Ascending aorta (tissue), 2 donors: Measurements from ENCODE around the gene FRY. TPM values are rescaled to one million over a fixed set of nuclear protein-coding genes. Genes with fewer than 3 reads are reported as not detected.
A peak's percentile ranks its signal among the peaks of the same experiment; 100 is the strongest.
"Not testable (repeated sequence)": the region's sequence is repeated elsewhere in the genome, so short reads cannot be mapped to it uniquely, and the experiment has no call there.

Experiments
- DNase-seq, 2 donors: peaks; one replicate each; pipeline ENCODE4 v3.0.0-alpha.2; 2019; ENCODE audit warnings: low spot score in 2 of 2
- H3K27ac ChIP-seq, 2 donors: fragments of 200-600 bp; sonication (generic); one replicate each; pipeline ENCODE4 v1.5.1; 2016 to 2017; ENCODE audit warnings: mild to moderate bottlenecking in 1 of 2
- H3K27me3 ChIP-seq: fragments of 200-600 bp; sonication (generic); one replicate; pipeline ENCODE4 v1.5.1; 2017
- H3K36me3 ChIP-seq, 2 donors: fragments of 200-600 bp; sonication (generic); one replicate each; pipeline ENCODE4 v1.5.1; 2016
- H3K4me1 ChIP-seq, 2 donors: fragments of 200-600 bp; sonication (generic); one replicate each; pipeline ENCODE4 v1.5.1; 2016 to 2017; ENCODE audit warnings: mild to moderate bottlenecking in 1 of 2
- H3K4me3 ChIP-seq, 2 donors: fragments of 200-600 bp; sonication (generic); one replicate each; pipeline ENCODE4 v1.5.1; 2016 to 2017; ENCODE audit warnings: mild to moderate bottlenecking in 1 of 2
- H3K9me3 ChIP-seq, 2 donors: fragments of 200-600 bp; sonication (generic); one replicate each; pipeline ENCODE4 v1.5.1; 2016
- intact Hi-C: fragments of 100-400 bp; cut with DNase I; formaldehyde crosslinking; loops from one replicate; pipeline ENCODE4 v1.15.1; 2023
- total RNA-seq: library from RNA; depleted of rRNA; stranded (reverse); fragments of >200 nt; gene quantifications from one replicate; pipeline ENCODE4 v1.1.0, GENCODE V29; 2016
- TF ChIP-seq, protein P1 (sequence below), 3 experiments: fragments of 200-600 bp in 2 of 3; fragments of 450-650 bp in 1 of 3; sonication (generic) in 2 of 3; IDR thresholded peaks; one replicate each; pipeline ENCODE4 v1.5.1; 2016 to 2019; ENCODE audit warnings: antibody characterized with exemption in 3 of 3, mild to moderate bottlenecking in 1 of 3, moderate library complexity in 1 of 3

FRY gene
- total RNA-seq: 115 TPM

GRCh38 chr13:32031025-32031814 is at the start of gene FRY:
FRY (plus strand) TSS chr13:32031774; CDS start chr13:32031796, 22 bp downstream.
- no peaks in the 10 kb centered on the region for H3K36me3 ChIP-seq
- intact Hi-C loops: loop anchor here (5.0 kb wide), 2 partner anchors 131 to 176 kb away; no protein-coding TSS in a partner anchor
- peaks cover 0 to 8% of the 10 kb centered on the region in 2 donors for H3K4me1 ChIP-seq

DNA sequence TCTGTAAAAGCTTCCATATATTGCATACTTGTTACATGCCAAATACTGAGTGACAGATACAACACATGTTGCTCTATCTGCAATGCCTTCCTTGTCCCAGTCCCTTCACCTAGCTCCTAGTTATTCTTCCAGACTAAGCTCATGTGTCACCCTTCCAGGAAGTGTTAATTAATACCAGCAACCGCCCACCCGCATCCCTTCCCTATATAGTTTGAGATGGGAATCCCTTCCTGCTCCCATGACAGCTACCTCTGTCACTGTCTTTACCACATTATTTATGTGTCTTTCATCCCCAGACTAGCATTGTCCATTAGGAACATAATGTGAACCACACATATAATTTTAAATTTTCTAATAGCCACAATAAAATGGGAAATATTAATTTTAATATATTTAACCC is 49.5 kb upstream of the FRY start:
- Histone ChIP-seq H3K36me3 (no peaks in the 10 kb centered on the region), H3K4me1 (no peaks in the 10 kb centered on the region), H3K4me3 (no peak overlapping the region), H3K27ac (no peak overlapping the region), H3K9me3 (no peaks in the 10 kb centered on the region), H3K27me3 (no peaks in the 10 kb centered on the region)
- no peak for DNase-seq
- intact Hi-C loops: no loop called here
- TF ChIP-seq, protein P1, sequence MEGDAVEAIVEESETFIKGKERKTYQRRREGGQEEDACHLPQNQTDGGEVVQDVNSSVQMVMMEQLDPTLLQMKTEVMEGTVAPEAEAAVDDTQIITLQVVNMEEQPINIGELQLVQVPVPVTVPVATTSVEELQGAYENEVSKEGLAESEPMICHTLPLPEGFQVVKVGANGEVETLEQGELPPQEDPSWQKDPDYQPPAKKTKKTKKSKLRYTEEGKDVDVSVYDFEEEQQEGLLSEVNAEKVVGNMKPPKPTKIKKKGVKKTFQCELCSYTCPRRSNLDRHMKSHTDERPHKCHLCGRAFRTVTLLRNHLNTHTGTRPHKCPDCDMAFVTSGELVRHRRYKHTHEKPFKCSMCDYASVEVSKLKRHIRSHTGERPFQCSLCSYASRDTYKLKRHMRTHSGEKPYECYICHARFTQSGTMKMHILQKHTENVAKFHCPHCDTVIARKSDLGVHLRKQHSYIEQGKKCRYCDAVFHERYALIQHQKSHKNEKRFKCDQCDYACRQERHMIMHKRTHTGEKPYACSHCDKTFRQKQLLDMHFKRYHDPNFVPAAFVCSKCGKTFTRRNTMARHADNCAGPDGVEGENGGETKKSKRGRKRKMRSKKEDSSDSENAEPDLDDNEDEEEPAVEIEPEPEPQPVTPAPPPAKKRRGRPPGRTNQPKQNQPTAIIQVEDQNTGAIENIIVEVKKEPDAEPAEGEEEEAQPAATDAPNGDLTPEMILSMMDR (IDR thresholded peaks at IDR 0.05): no peak

More at GRCh38 chr13:32031025-32031814, at the start of gene FRY:
- peak within 1 kb of the TSS; percentile 65 to 95 for H3K4me3 ChIP-seq
- no peaks in the 10 kb centered on the region for H3K27me3 ChIP-seq
- TF ChIP-seq, protein P1 (IDR thresholded peaks at IDR 0.05): peak in 1 of 3 experiments; percentile 29
- H3K27ac ChIP-seq: peak within 1 kb of the TSS; percentile 38 to 82
- peak; percentile 20 to 74 for DNase-seq
- H3K9me3 ChIP-seq: no peaks in the 10 kb centered on the region

DNA sequence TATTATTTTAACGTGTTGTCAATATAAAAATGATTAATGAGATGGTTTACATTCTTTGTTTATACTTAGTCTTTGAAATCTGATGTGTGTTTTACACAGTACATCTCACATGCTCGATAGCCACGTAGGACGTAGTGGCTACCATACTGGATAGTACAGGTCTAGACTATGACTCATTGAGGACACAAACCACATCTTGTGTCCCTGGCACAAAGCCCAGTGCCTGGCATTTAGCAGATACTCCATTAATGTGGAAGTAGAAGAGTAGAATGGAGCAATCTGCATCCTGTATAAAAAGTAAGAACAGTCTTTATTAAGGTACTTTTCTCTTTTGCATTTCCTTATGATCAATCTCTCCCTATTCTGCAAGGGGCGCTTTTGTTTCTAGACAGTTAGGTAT is 49.0 kb upstream of the FRY start:
- H3K9me3 ChIP-seq: no peaks in the 10 kb centered on the region
- DNase-seq: peak; percentile 63 to 81
- H3K4me1 ChIP-seq: no peaks in the 10 kb centered on the region
- TF ChIP-seq, protein P1 (IDR thresholded peaks at IDR 0.05): no peak
- no peaks in the 10 kb centered on the region for H3K27me3 ChIP-seq
- intact Hi-C loops: no loop called here
- no peak overlapping the region for H3K27ac ChIP-seq
- no peak overlapping the region for H3K4me3 ChIP-seq
- no peaks in the 10 kb centered on the region for H3K36me3 ChIP-seq

- H3K4me3 ChIP-seq, H3K27ac ChIP-seq, H3K4me1 ChIP-seq, intact Hi-C loops, DNase-seq, H3K36me3 ChIP-seq, H3K9me3 ChIP-seq, H3K27me3 ChIP-seq: not testable (repeated sequence)
Observed at GRCh38 chr13:31983696-31984095, 47.9 kb upstream of the FRY start.

- H3K4me1 ChIP-seq, H3K27ac ChIP-seq, H3K27me3 ChIP-seq, DNase-seq, intact Hi-C loops, H3K9me3 ChIP-seq, H3K36me3 ChIP-seq, H3K4me3 ChIP-seq: not testable (repeated sequence)
Observed at GRCh38 chr13:31984388-31984787, 47.2 kb upstream of the FRY start.

DNA sequence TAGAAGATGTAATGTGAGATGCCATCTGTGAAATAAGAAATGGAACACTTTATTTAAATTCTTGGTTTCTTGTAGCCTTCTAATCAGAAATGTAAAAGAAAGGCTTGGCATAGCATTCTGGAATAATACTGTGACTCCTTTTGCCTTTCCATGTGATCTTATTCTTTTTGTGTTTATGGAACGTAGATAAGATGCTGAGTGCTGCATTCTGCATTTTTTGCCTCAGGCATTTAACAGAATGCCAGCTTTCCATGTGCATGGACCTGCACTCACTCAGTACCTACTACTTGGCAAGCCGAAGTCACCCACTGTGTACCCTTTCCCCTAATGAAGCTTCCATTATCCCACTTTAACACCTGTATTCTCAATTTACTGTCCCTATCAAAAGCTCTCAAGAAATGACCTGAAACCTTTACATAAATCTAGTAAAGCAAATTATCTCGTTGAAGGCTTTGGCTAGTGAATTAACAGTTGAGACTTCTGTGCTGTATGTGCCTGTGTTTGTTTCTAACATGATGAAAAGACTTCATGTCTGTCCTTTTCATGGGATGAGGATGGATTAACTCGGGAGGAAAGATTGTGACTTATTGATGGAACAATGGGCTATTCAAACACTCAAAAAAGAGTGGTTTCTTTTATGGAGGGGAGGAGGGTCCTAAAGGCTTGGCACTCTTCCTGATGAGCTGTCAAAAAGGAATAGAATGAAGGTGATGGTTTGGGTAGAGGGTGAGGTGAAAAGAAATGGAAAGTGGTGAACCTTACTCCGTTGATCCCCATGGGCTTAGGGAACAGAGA is 44.7 kb upstream of the FRY start:
- H3K27ac ChIP-seq: no peak overlapping the region
- no peaks in the 10 kb centered on the region for H3K27me3 ChIP-seq
- no peaks in the 10 kb centered on the region for H3K4me1 ChIP-seq
- no peaks in the 10 kb centered on the region for H3K9me3 ChIP-seq
- H3K36me3 ChIP-seq: no peaks in the 10 kb centered on the region
- intact Hi-C loops: no loop called here
- TF ChIP-seq, protein P1 (IDR thresholded peaks at IDR 0.05): no peak
- no peak overlapping the region for H3K4me3 ChIP-seq
- no peak for DNase-seq
